ENCODE measurements around the gene RASEF.

RASEF gene

GRCh38 chr9:83043597-83043996, 19.3 kb downstream of the RASEF start:
- no peak for TF ChIP-seq CTCF (IDR thresholded peaks at IDR 0.05; ENCODE audit: control insufficient read depth, insufficient read depth, low read depth, low read length, missing control alignments)
- no peak for DNase-seq (ENCODE audit: low read depth)
- no peak overlapping the region for H3K4me3 ChIP-seq (ENCODE audit: control insufficient read depth, low read depth, low read length)

- no peak for TF ChIP-seq CTCF (IDR thresholded peaks at IDR 0.05; ENCODE audit: control insufficient read depth, insufficient read depth, low read depth, low read length, missing control alignments)
- H3K4me3 ChIP-seq (ENCODE audit: control insufficient read depth, low read depth, low read length) = no peak overlapping the region
- no peak for DNase-seq (ENCODE audit: low read depth)
Observed at GRCh38 chr9:83041771-83042170, 21.2 kb downstream of the RASEF start.

DNA sequence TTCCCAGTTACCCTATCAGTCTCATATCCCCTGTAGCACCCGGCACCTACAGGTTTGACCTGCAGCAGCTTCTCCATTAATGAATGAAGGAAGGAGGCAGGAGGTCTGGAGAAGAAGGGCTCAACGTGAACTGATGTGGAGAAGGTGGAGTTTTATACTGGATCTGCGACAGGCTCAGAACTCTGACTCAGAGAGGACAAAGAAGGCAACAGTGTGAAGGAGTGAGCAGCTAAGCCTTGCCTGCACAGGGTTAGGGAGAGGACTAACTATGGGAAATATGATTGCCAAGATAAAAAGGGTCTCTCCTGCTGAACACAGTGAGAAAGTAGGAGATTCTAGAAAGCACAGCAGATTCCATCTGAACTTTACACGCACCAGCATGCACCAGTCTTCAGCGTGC, 23.6 kb downstream of the RASEF start:
- TF ChIP-seq CTCF (IDR thresholded peaks at IDR 0.05; ENCODE audit: control insufficient read depth, insufficient read depth, low read depth, low read length, missing control alignments) = no peak
- no peak overlapping the region for H3K4me3 ChIP-seq (ENCODE audit: control insufficient read depth, low read depth, low read length)
- DNase-seq (ENCODE audit: low read depth) = no peak

- no peak for TF ChIP-seq CTCF (IDR thresholded peaks at IDR 0.05; ENCODE audit: control insufficient read depth, insufficient read depth, low read depth, low read length, missing control alignments)
- no peak for DNase-seq (ENCODE audit: low read depth)
- H3K4me3 ChIP-seq (ENCODE audit: control insufficient read depth, low read depth, low read length) = no peak overlapping the region
Observed at GRCh38 chr9:83036043-83036442, 26.9 kb downstream of the RASEF start.

GRCh38 chr9:83035143-83035542, 27.8 kb downstream of the RASEF start:
- H3K4me3 ChIP-seq (ENCODE audit: control insufficient read depth, low read depth, low read length) = no peak overlapping the region
- DNase-seq (ENCODE audit: low read depth) = no peak
- no peak for TF ChIP-seq CTCF (IDR thresholded peaks at IDR 0.05; ENCODE audit: control insufficient read depth, insufficient read depth, low read depth, low read length, missing control alignments)

GRCh38 chr9:83034587-83034986, 28.4 kb downstream of the RASEF start:
- TF ChIP-seq CTCF (IDR thresholded peaks at IDR 0.05; ENCODE audit: control insufficient read depth, insufficient read depth, low read depth, low read length, missing control alignments) = no peak
- H3K4me3 ChIP-seq (ENCODE audit: control insufficient read depth, low read depth, low read length) = no peak overlapping the region
- DNase-seq (ENCODE audit: low read depth) = no peak

- H3K4me3 ChIP-seq (ENCODE audit: control insufficient read depth, low read depth, low read length) = no peak overlapping the region
- TF ChIP-seq CTCF (IDR thresholded peaks at IDR 0.05; ENCODE audit: control insufficient read depth, insufficient read depth, low read depth, low read length, missing control alignments) = no peak
- no peak for DNase-seq (ENCODE audit: low read depth)
Observed at GRCh38 chr9:83034026-83034425, 28.9 kb downstream of the RASEF start.
